ENCODE measurements around the gene PPP2R5D.
A peak's percentile ranks its signal among the peaks of the same experiment; 100 is the strongest.

PPP2R5D gene

GRCh38 chr6:43054206-43054943 lies 70.0 kb downstream of the PPP2R5D start:
- no peak for TF ChIP-seq SIN3A (IDR thresholded peaks at IDR 0.05; ENCODE audit: borderline replicate concordance, insufficient read depth, low read length)
- no peak for TF ChIP-seq REST (IDR thresholded peaks at IDR 0.05; ENCODE audit: insufficient read depth in 1 of 2, low read depth in 2 of 2, low read length in 2 of 2)
- no peak for TF ChIP-seq FOXP2 (optimal IDR thresholded peaks at IDR 0.05; ENCODE audit: borderline replicate concordance, extremely low read depth, extremely low read length, insufficient read depth)
- TF ChIP-seq POLR2AphosphoS5 (IDR thresholded peaks at IDR 0.05; ENCODE audit: low read depth, low read length) = no peak
- TF ChIP-seq TAF1 (IDR thresholded peaks at IDR 0.05; ENCODE audit: borderline replicate concordance, insufficient read depth, low read length) = no peak

- no peak for TF ChIP-seq SIN3A (IDR thresholded peaks at IDR 0.05; ENCODE audit: borderline replicate concordance, insufficient read depth, low read length)
- TF ChIP-seq TAF1 (IDR thresholded peaks at IDR 0.05; ENCODE audit: borderline replicate concordance, insufficient read depth, low read length) = no peak
- no peak for TF ChIP-seq POLR2AphosphoS5 (IDR thresholded peaks at IDR 0.05; ENCODE audit: low read depth, low read length)
These were observed 71.6 kb downstream of the PPP2R5D start for GRCh38 chr6:43055966-43056365.

GRCh38 chr6:43058531-43058930 lies 74.2 kb downstream of the PPP2R5D start:
- TF ChIP-seq SIN3A (IDR thresholded peaks at IDR 0.05; ENCODE audit: borderline replicate concordance, insufficient read depth, low read length) (no peak), TAF1 (IDR thresholded peaks at IDR 0.05; ENCODE audit: borderline replicate concordance, insufficient read depth, low read length) (no peak), POLR2AphosphoS5 (IDR thresholded peaks at IDR 0.05; ENCODE audit: low read depth, low read length) (no peak), REST (IDR thresholded peaks at IDR 0.05; ENCODE audit: insufficient read depth in 1 of 2, low read depth in 2 of 2, low read length in 2 of 2) (no peak), FOXP2 (optimal IDR thresholded peaks at IDR 0.05; ENCODE audit: borderline replicate concordance, extremely low read depth, extremely low read length, insufficient read depth) (no peak)

- TF ChIP-seq REST (IDR thresholded peaks at IDR 0.05; ENCODE audit: insufficient read depth in 1 of 2, low read depth in 2 of 2, low read length in 2 of 2) (no peak), POLR2AphosphoS5 (IDR thresholded peaks at IDR 0.05; ENCODE audit: low read depth, low read length) (peak; percentile 83), FOXP2 (optimal IDR thresholded peaks at IDR 0.05; ENCODE audit: borderline replicate concordance, extremely low read depth, extremely low read length, insufficient read depth) (no peak), SIN3A (IDR thresholded peaks at IDR 0.05; ENCODE audit: borderline replicate concordance, insufficient read depth, low read length) (peak; percentile 95; the same call in 1 of the 2 replicates), TAF1 (IDR thresholded peaks at IDR 0.05; ENCODE audit: borderline replicate concordance, insufficient read depth, low read length) (peak; percentile 85; the same call in 1 of the 2 replicates)
These were observed 75.0 kb downstream of the PPP2R5D start, which contains the start of the genes KLC4 and MRPL2 for GRCh38 chr6:43059168-43060033. KLC4 (plus strand) TSS chr6:43059631; CDS start chr6:43061336, 1,705 bp downstream. MRPL2 (minus strand) TSS chr6:43059434; CDS start chr6:43059381, 53 bp downstream.

- TF ChIP-seq TAF1 (IDR thresholded peaks at IDR 0.05; ENCODE audit: borderline replicate concordance, insufficient read depth, low read length) (no peak), REST (IDR thresholded peaks at IDR 0.05; ENCODE audit: insufficient read depth in 1 of 2, low read depth in 2 of 2, low read length in 2 of 2) (no peak), SIN3A (IDR thresholded peaks at IDR 0.05; ENCODE audit: borderline replicate concordance, insufficient read depth, low read length) (no peak), POLR2AphosphoS5 (IDR thresholded peaks at IDR 0.05; ENCODE audit: low read depth, low read length) (no peak), FOXP2 (optimal IDR thresholded peaks at IDR 0.05; ENCODE audit: borderline replicate concordance, extremely low read depth, extremely low read length, insufficient read depth) (no peak)
These were observed 75.8 kb downstream of the PPP2R5D start for GRCh38 chr6:43060034-43060754.

All from PFSK-1 (cell line).